PC-9 (cell line): ENCODE results near the gene C1QTNF7. TPM values are rescaled to one million over a fixed set of nuclear protein-coding genes. Genes with fewer than 3 reads are reported as not detected.

Source experiments
- BruUV-seq: library from RNA; stranded (reverse); fragments of 400-500 nt; replicated peaks from 2 replicates; lab custom pipeline; 2021; lab: Mats Ljungman, UMichigan
- CTCF ChIA-PET: fragments of 300-600 bp; sonication (Branson Sonifier 250); formaldehyde crosslinking; loops from one replicate; lab custom pipeline; 2022; ENCODE audit warnings: antibody characterized with exemption; lab: Charles Lee
- POLR2A ChIA-PET: fragments of 300-600 bp; sonication (Branson Sonifier 250); formaldehyde crosslinking; loops from one replicate; lab custom pipeline; 2022; ENCODE audit warnings: antibody characterized with exemption; ENCODE audit not compliant: unreplicated experiment; lab: Charles Lee
- DNase-seq, 2 experiments: peaks; one replicate each; pipeline versions ENCODE4 v3.0.0 to v3.0.0-alpha.2; 2015 to 2022; ENCODE audit warnings: mixed read lengths in 1 of 2
- H2AFZ ChIP-seq: fragments of 200-600 bp; sonication (generic); 2 replicates; pipeline ENCODE4 v1.8.1; 2017; ENCODE audit warnings: antibody characterized with exemption
- H3F3A ChIP-seq: fragments of 200-600 bp; sonication (generic); 2 replicates; pipeline ENCODE4 v1.8.1; 2017; ENCODE audit warnings: antibody characterized with exemption, mild to moderate bottlenecking, low read depth; ENCODE audit not compliant: insufficient read depth
- H3K27ac ChIP-seq: fragments of 200-600 bp; sonication (generic); 2 replicates; pipeline ENCODE4 v1.6.1; 2016; ENCODE audit warnings: mixed run types
- H3K27me3 ChIP-seq: fragments of 200-600 bp; sonication (generic); 2 replicates; pipeline ENCODE4 v1.6.1; 2016; ENCODE audit warnings: low read depth, mixed run types; ENCODE audit not compliant: insufficient read depth
- H3K36me3 ChIP-seq: fragments of 200-600 bp; sonication (generic); 2 replicates; pipeline ENCODE4 v1.6.1; 2016; ENCODE audit warnings: low read depth, mixed run types
- H3K4me1 ChIP-seq: fragments of 200-600 bp; sonication (generic); replicated peaks from 2 replicates; pipeline ENCODE4 v1.6.1; 2016; ENCODE audit warnings: mixed run types; ENCODE audit not compliant: insufficient read depth
- H3K4me2 ChIP-seq: fragments of 200-600 bp; sonication (generic); 2 replicates; pipeline ENCODE4 v1.6.1; 2017; ENCODE audit warnings: mixed run types
- H3K4me3 ChIP-seq: fragments of 200-600 bp; sonication (generic); 2 replicates; pipeline ENCODE4 v1.6.1; 2016; ENCODE audit warnings: mixed run types
- H3K79me2 ChIP-seq: fragments of 200-600 bp; sonication (generic); 2 replicates; pipeline ENCODE4 v1.6.1; 2017; ENCODE audit warnings: low read depth, mixed run types
- H3K9me2 ChIP-seq: fragments of 200-600 bp; sonication (generic); 2 replicates; pipeline ENCODE4 v1.8.1; 2017; ENCODE audit warnings: mild to moderate bottlenecking; ENCODE audit not compliant: insufficient read depth
- H3K9me3 ChIP-seq: fragments of 200-600 bp; sonication (generic); 2 replicates; pipeline ENCODE4 v1.8.1; 2016; ENCODE audit warnings: low read depth; ENCODE audit not compliant: insufficient read depth
- H4K20me1 ChIP-seq: fragments of 200-600 bp; sonication (generic); 2 replicates; pipeline ENCODE4 v1.8.1; 2017; ENCODE audit not compliant: insufficient read depth
- CTCF ChIP-seq: fragments of 200-600 bp; sonication (generic); conservative IDR thresholded peaks from 2 replicates; pipeline ENCODE4 v1.6.1; 2017; ENCODE audit warnings: mixed run types, antibody characterized with exemption, mild to moderate bottlenecking, moderate library complexity
- EZH2 ChIP-seq: fragments of 200-600 bp; sonication (generic); IDR thresholded peaks from 2 replicates; pipeline ENCODE4 v1.8.0; 2017; ENCODE audit warnings: antibody characterized with exemption, low read depth
- intact Hi-C: fragments of 100-400 bp; cut with micrococcal nuclease; formaldehyde crosslinking; loops from one replicate; pipeline ENCODE4 v1.10.0; 2022; ENCODE audit not compliant: unreplicated experiment
- total RNA-seq: library from RNA; stranded (reverse); gene quantifications from 2 replicates; pipeline ENCODE4 v1.2.3, GENCODE V29; 2021

The C1QTNF7 gene
- total RNA-seq, 1 experiment from 2014 or later: not detected

GRCh38 chr4:15458616-15459015 is 30.8 kb downstream of the C1QTNF7 start:
- no peak overlapping the region for H3K4me3 ChIP-seq
- H3K9me3 ChIP-seq: no peaks in the 10 kb centered on the region
- H2AFZ ChIP-seq: no peak overlapping the region
- no peaks in the 10 kb centered on the region for H3K36me3 ChIP-seq
- no peaks in the 10 kb centered on the region for H3K4me1 ChIP-seq
- no peaks in the 10 kb centered on the region for H3K9me2 ChIP-seq
- no peak overlapping the region for H3K4me2 ChIP-seq
- no peaks in the 10 kb centered on the region for H3K79me2 ChIP-seq
- ChIA-PET POLR2A (no interaction called here), CTCF (no interaction called here)
- intact Hi-C loops: loop anchor here (5.0 to 10.0 kb wide), 2 partner anchors 454 to 1806 kb away; partner anchors contain the start of gene CPEB2
- no peak for DNase-seq
- no peak overlapping the region for H3K27ac ChIP-seq
- H4K20me1 ChIP-seq: no peaks in the 10 kb centered on the region
- BruUV-seq: no TSS peak
- no peaks in the 10 kb centered on the region for H3K27me3 ChIP-seq
- H3F3A ChIP-seq: no peaks in the 10 kb centered on the region
- no peak for TF ChIP-seq EZH2
- TF ChIP-seq CTCF: no peak

DNA sequence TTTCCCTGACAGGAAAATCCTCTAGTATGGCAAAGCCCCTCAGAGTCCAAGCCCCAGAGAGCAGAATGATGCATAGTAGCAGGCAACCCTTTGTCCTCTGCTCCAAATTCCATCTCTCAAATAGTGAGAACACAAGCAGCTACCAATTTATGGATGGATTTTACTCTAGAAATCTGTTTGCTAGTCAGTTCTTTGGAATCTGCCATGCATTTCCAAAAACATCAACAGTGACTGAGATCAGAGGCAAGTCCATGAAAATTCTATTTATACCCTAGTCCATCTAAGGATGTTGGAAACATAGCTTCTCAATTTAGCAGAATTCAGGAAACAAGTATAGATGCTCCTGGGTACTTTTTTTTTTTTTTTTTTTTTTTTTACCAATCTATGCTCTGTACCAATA is 31.9 kb downstream of the C1QTNF7 start:
- CTCF ChIA-PET: interaction anchor here (0.7 kb wide), 2 partner anchors 302 to 1819 kb away, joined by 3 to 11 read pairs; no protein-coding TSS in a partner anchor
- intact Hi-C loops: loop anchor here (5.0 to 10.0 kb wide), 2 partner anchors 455 to 1807 kb away; partner anchors contain the start of gene CPEB2
- POLR2A ChIA-PET: no interaction called here

GRCh38 chr4:15466596-15466995 is 38.8 kb downstream of the C1QTNF7 start:
- no TSS peak for BruUV-seq
- no peaks in the 10 kb centered on the region for H3K9me2 ChIP-seq
- H3K4me1 ChIP-seq: 0 out of 2 replicates have a peak, but pooled peaks cover 4% of the 10 kb centered on the region
- intact Hi-C loops: no loop called here
- H3K79me2 ChIP-seq: no peaks in the 10 kb centered on the region
- ChIA-PET CTCF (no interaction called here), POLR2A (no interaction called here)
- no peaks in the 10 kb centered on the region for H3K9me3 ChIP-seq
- DNase-seq: no peak
- TF ChIP-seq CTCF (no peak), EZH2 (no peak)
- H3K27ac ChIP-seq: no peak overlapping the region
- H2AFZ ChIP-seq: no peak overlapping the region
- H3K4me2 ChIP-seq: no peak overlapping the region
- no peaks in the 10 kb centered on the region for H4K20me1 ChIP-seq
- H3K36me3 ChIP-seq: no peaks in the 10 kb centered on the region
- H3K4me3 ChIP-seq: no peak overlapping the region
- no peaks in the 10 kb centered on the region for H3F3A ChIP-seq
- H3K27me3 ChIP-seq: no peaks in the 10 kb centered on the region

More for the DNA sequence above, 31.9 kb downstream of the C1QTNF7 start:
- Histone ChIP-seq H4K20me1 (no peaks in the 10 kb centered on the region), H3K36me3 (no peaks in the 10 kb centered on the region), H3K79me2 (no peaks in the 10 kb centered on the region), H3F3A (no peaks in the 10 kb centered on the region), H3K4me3 (no peak overlapping the region), H3K9me3 (no peaks in the 10 kb centered on the region), H3K4me1 (no peaks in the 10 kb centered on the region), H3K27me3 (no peaks in the 10 kb centered on the region), H2AFZ (no peak overlapping the region), H3K9me2 (no peaks in the 10 kb centered on the region), H3K4me2 (no peak overlapping the region), H3K27ac (no peak overlapping the region)
- DNase-seq: no peak
- TF ChIP-seq EZH2: no peak
- no peak for TF ChIP-seq CTCF
- BruUV-seq: no TSS peak
